ENCODE results near the gene CALHM1. TPM values are rescaled to one million over a fixed set of nuclear protein-coding genes. Genes with fewer than 3 reads are reported as not detected.
"Not testable (repeated sequence)": the region's sequence is repeated elsewhere in the genome, so short reads cannot be mapped to it uniquely, and the experiment has no call there.

The CALHM1 gene
- total RNA-seq = not detected in 3 replicates
- long read RNA-seq = 0 reads

- Mint-ChIP-seq H3K36me3 (ENCODE audit: low read depth) (no peaks in the 10 kb centered on the region), H3K4me1 (ENCODE audit: low read depth) (no peaks in the 10 kb centered on the region), H3K27me3 (ENCODE audit: low read depth) (peaks cover 4% of the 10 kb centered on the region), H3K4me3 (ENCODE audit: unreplicated experiment) (no peak within 1 kb of the TSS), H3K9me3 (ENCODE audit: low read depth) (no peaks in the 10 kb centered on the region), H3K27ac (ENCODE audit: unreplicated experiment) (no peak within 1 kb of the TSS)
- TF ChIP-seq, protein P1, sequence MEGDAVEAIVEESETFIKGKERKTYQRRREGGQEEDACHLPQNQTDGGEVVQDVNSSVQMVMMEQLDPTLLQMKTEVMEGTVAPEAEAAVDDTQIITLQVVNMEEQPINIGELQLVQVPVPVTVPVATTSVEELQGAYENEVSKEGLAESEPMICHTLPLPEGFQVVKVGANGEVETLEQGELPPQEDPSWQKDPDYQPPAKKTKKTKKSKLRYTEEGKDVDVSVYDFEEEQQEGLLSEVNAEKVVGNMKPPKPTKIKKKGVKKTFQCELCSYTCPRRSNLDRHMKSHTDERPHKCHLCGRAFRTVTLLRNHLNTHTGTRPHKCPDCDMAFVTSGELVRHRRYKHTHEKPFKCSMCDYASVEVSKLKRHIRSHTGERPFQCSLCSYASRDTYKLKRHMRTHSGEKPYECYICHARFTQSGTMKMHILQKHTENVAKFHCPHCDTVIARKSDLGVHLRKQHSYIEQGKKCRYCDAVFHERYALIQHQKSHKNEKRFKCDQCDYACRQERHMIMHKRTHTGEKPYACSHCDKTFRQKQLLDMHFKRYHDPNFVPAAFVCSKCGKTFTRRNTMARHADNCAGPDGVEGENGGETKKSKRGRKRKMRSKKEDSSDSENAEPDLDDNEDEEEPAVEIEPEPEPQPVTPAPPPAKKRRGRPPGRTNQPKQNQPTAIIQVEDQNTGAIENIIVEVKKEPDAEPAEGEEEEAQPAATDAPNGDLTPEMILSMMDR (IDR thresholded peaks at IDR 0.05) = no peak
- no peak for DNase-seq (ENCODE audit: low spot score)
Observed at GRCh38 chr10:103458720-103459119, at the start of gene CALHM1. CALHM1 (minus strand) TSS chr10:103458900; CDS start chr10:103458751, 149 bp downstream.

DNA sequence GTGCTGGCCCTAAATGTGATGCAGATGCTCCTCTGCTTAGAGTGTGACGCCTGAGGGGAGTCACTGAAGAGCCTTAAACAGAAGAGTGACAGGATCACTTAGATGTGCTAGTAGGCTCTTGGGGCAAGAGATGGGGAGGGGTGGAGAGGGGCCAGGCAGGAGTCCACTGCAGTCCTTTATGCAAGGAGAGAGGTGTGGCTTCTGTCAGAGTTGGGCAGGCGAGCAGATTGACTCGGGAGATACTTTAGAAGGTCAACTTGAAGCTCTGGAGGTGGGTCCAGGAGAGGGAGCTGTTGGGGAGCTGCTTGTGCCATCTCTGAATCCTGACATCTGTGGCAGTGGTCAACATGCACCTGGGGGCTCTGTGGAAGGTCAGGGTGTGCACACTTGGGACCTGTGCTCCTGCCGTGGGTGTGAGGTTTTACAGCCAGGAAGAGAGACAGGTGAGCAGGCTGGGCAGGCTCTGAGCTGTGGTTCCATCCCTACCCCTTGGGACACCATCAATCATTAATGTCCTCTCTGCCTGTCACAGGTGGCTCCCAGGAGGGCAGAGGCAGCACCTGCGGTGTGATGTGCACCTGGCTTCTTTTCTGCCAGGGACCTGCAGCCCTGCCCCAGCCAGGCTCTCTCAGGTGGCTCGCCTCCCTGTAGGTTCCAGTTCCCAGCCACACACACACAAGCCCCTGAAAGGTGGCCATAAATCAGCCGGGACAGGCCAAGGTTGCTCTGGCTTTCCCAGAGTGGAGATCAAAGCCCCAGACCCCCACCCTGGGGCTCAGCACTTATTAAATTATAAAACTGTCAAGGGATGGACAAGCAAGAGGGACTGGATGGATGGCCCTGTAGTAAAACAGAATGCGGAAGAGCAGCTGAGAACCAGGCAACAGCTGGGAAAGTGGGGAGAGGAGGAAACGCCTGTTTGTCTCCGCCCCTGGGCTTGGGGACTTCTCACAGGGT, 48.8 kb upstream of the CALHM1 start:
- no peak overlapping the region for H3K27ac Mint-ChIP-seq (ENCODE audit: unreplicated experiment)
- TF ChIP-seq, protein P1 (IDR thresholded peaks at IDR 0.05) = peak; percentile 25
- peaks cover 14% of the 10 kb centered on the region for H3K4me1 Mint-ChIP-seq (ENCODE audit: low read depth)
- H3K4me3 Mint-ChIP-seq (ENCODE audit: unreplicated experiment) = no peak overlapping the region
- peaks cover 53% of the 10 kb centered on the region for H3K27me3 Mint-ChIP-seq (ENCODE audit: low read depth)
- peak; percentile 76 for DNase-seq (ENCODE audit: low spot score)
- no peaks in the 10 kb centered on the region for H3K9me3 Mint-ChIP-seq (ENCODE audit: low read depth)
- peaks cover 2% of the 10 kb centered on the region for H3K36me3 Mint-ChIP-seq (ENCODE audit: low read depth)

DNA sequence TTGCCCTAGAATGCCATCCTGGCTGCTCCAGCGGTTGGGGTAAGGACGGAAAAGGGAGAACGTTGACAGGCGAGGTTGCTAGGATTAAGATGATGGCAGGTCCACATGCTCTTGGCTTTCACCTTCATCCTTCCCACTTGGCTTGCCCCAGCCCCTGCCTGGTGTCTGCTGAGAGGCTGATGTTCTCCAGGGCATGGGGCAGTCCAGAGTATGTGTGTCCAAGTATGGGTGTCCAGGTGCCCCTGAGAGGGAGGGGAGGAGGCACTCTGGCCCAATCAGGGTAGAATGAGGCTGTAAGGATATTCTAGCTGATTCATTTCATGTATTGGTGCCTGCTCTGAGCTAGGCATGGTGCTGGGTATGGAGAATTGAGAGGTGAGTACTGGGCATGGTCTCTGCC, 47.4 kb upstream of the CALHM1 start:
- Mint-ChIP-seq H3K4me1 (ENCODE audit: low read depth) (peaks cover 14% of the 10 kb centered on the region), H3K36me3 (ENCODE audit: low read depth) (no peaks in the 10 kb centered on the region), H3K27ac (ENCODE audit: unreplicated experiment) (no peak overlapping the region), H3K9me3 (ENCODE audit: low read depth) (no peaks in the 10 kb centered on the region), H3K4me3 (ENCODE audit: unreplicated experiment) (no peak overlapping the region), H3K27me3 (ENCODE audit: low read depth) (peaks cover 53% of the 10 kb centered on the region)
- TF ChIP-seq, protein P1 (IDR thresholded peaks at IDR 0.05) = no peak
- peak; percentile 46 for DNase-seq (ENCODE audit: low spot score)

- Mint-ChIP-seq H3K27ac (ENCODE audit: unreplicated experiment) (peak overlapping the region; percentile 18), H3K4me3 (ENCODE audit: unreplicated experiment) (no peak overlapping the region), H3K36me3 (ENCODE audit: low read depth) (no peaks in the 10 kb centered on the region), H3K27me3 (ENCODE audit: low read depth) (peaks cover 59% of the 10 kb centered on the region), H3K4me1 (ENCODE audit: low read depth) (peaks cover 14% of the 10 kb centered on the region), H3K9me3 (ENCODE audit: low read depth) (no peaks in the 10 kb centered on the region)
- peak; percentile 32 for DNase-seq (ENCODE audit: low spot score)
- TF ChIP-seq, protein P1 (IDR thresholded peaks at IDR 0.05) = no peak
Observed at GRCh38 chr10:103504181-103504783, 45.6 kb upstream of the CALHM1 start.

- H3K9me3 Mint-ChIP-seq (ENCODE audit: low read depth); H3K27ac Mint-ChIP-seq (ENCODE audit: unreplicated experiment); H3K36me3 Mint-ChIP-seq (ENCODE audit: low read depth); H3K4me3 Mint-ChIP-seq (ENCODE audit: unreplicated experiment): not testable (repeated sequence)
- Mint-ChIP-seq H3K27me3 (ENCODE audit: low read depth) (peaks cover 63% of the 10 kb centered on the region), H3K4me1 (ENCODE audit: low read depth) (peaks cover 14% of the 10 kb centered on the region)
- DNase-seq (ENCODE audit: low spot score) = peak; percentile 24
Observed at GRCh38 chr10:103503777-103504176, 45.1 kb upstream of the CALHM1 start.

Measured in chondrocyte (in vitro differentiated cells).